Brain pericyte (primary cell): ENCODE measurements around the gene KCTD12.

ENCODE experiments used
- DNase-seq: peaks from one replicate; pipeline ENCODE4 v3.0.0-alpha.2; 2012; ENCODE audit warnings: low read depth, low spot score

The KCTD12 gene

GRCh38 chr13:76887076-76887563 is 915 bp upstream of the KCTD12 start:
- no peak for DNase-seq

DNA sequence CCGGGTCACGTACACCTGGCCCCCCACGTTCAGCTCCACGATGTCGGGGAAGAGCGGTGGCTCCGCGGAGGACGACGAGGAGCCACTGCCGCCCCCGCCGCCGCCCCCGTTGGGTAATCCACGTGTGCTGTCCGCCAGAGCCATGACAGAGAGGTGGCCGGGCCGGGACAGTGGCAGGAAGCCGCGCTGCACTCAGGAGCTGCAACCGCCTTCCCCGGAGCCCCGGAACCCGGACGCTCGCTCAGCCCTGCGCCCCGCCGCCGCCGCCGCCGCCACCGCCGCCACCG is 257 bp downstream of the KCTD12 start:
- no peak for DNase-seq

DNA sequence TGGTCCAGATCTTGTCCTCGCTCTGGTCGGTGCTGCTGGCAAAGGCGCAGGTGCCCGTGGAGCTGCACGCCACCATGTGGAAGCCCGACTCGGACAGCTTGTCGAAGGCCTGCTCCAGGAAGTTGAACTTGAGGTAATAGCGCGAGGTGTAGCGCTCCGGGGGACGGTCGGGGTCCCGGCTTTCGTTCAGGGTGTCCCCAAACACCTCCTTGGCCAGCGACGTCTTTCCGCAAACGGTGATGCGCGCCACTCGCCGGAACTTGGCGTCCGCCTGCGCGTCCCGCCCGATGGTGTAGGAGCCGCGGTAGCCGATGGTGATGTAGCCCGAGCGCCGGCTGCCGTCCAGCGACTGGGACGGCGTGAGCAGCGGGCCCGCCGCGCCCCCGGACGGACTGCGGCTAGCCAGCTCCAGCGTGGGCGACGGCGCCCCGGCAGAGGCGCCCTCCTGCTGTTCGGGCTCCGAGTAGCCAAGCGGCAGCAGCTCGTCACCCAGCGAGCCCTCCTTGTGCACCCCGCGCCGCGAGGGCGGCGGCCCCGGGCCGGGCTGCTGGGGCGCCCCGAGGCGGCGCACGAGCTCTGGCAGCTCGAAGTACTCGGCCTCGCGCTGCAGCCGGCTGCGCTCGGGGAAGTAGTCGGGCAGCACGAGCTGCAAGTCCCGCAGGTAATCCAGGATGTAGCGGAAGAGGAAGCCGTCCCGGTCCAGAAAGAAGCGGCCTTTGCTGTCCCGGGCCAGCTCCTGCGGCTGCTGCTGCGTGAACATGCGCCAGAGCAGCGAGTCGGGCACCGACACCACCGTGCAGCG is 801 bp downstream of the KCTD12 start:
- DNase-seq: peak; percentile 44

DNA sequence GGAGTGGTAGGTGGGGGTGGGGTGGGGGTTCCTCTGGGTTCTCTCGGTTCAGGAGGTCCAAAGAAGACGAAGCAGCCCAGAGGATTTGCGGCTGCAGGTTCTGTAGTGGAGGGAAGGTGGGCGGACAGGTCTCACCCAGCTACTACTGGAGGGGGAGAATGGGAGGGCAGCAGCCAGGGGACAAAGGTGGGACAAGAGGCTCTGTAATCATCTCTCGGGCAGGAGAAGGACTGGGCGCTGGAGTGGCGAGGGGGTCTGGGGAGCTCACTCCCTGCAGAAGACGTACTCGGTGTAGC is 1.4 kb downstream of the KCTD12 start:
- no peak for DNase-seq

DNA sequence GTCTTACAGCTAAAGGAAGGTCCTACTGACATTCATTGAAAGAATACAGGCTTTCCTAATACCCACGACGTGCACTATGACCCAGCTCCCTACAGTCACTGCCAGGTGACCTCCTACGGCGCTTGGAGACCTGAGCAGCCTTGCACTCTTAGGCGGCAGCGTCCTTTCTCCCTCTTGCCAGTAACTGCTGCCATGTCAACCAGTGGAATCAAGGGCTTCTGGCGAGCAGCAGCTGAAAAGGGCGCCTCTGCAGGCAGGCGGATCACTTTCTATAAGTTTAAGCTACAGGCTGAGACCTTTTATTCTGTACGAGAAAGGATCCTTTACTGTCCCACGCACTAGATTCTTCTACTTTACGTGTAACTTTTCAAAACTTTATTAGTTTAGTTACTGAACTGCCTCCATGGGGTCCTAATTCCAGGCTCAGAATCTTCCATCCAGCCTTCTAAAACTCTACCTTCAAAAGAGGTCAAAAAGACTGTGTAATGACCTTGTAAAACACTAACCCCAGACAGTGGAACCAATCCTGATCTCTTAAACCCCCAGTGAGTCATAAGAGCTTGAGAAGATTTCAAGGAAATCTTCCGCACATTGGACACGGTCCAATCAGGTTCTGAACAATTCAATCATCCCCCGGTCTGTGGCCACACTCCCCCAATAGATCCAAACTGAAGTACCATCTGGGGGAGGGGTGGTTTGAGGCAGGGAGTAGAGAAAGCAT is 1.9 kb downstream of the KCTD12 start:
- no peak for DNase-seq

DNA sequence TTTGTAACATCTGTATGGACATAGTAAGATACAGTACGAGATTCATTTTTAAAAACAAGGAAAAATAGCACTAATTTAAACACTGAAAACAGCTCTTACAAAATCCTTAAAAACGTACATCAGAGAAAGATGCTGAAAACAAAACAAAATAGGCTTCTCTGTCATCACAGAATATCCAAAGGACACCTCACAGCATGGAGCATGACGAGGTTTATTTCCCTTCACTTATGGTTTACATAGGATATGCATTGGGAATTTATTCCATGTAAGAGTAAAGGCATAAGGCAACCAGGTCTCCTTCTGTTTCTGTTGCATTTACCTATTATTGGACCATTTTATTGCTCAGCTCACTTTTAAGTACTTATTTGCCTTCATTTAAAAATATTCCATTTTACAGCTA is 3.0 kb downstream of the KCTD12 start:
- no peak for DNase-seq

DNA sequence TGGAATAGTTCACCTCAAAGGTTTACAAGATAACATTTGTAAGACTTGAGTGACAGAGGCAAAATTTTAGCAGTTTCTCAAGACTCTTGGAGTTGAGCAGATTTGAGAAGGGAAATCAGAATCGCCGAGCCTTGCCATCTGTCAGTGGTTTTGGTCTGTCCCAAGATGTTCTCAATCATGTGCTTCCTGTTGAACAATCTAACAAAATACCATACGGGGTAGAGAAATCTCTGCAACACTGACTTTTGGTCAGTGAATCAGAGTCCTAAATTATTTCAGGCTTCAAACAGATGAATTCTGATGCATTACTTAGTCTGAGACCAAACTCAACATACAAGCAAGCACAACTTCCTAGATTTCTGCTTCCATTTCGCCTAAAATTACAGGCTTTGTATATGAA is 3.8 kb downstream of the KCTD12 start:
- DNase-seq: no peak

- no peak for DNase-seq
Observed at GRCh38 chr13:76879883-76880270, 6.3 kb downstream of the KCTD12 start.

GRCh38 chr13:76879203-76879882 is 6.9 kb downstream of the KCTD12 start:
- no peak for DNase-seq

DNA sequence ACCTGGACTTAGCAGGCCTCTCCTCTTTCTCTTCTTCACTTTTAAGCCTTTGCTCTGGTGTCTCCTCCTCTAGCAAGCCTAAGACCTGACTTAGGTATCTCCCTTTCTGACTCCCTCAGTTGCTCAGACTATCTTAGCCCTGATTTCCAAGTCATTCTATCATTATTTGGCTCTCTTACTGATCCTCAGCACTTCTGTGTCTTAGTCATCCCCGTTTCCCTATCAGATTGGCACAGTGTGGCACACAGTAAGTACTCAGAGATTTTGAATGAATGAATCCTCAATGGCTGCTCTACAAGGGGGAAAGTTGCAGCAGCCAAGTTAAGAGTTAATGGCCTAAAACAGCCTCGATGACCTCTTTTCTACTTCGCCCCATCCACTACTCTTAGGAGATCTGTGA is 8.2 kb downstream of the KCTD12 start:
- DNase-seq: no peak

DNA sequence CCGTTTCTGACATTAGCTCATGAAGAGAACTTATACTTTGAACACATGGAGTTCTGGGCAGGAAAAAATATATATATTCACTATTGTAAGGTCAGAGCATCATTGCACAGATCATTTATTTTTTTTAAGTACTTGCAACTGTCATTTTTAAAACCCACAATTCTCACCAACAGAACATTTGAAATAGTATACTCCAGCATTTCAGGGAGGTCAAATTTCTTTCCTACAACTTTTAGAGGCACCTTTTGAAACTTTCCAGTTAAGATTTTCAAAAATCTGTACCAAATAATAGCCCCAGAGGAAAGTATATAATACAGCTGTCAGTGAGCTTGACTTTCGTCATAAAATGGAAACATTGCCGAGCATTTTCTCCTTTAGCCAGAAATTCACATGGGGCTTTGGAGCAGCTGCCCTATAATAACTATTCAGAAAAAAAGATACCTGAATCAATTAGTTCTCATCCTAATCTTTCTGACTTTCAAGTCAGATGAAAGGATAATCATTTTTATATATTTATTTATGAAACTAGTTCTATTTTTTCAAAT is 10.9 kb downstream of the KCTD12 start:
- no peak for DNase-seq

DNA sequence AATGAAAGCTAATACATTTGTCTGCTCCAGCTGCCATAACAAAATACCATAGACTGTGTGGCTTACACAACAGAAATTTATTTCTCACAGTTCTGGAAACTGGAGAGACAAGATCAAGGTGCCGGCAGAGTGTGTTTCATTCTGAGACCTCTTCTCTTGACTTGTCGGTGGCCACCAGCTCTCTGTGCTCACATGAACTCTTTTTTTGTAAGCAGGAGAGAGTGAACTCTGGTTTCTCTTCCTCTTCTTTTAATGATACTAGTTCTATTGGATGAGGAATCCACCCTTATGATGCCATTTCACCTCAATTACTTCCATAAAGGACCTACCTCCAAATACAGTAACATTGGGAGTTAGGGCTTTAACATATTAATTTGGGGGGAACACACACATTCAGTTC is 11.7 kb downstream of the KCTD12 start:
- DNase-seq: no peak

GRCh38 chr13:76873445-76873844 is 12.8 kb downstream of the KCTD12 start:
- DNase-seq: no peak

DNA sequence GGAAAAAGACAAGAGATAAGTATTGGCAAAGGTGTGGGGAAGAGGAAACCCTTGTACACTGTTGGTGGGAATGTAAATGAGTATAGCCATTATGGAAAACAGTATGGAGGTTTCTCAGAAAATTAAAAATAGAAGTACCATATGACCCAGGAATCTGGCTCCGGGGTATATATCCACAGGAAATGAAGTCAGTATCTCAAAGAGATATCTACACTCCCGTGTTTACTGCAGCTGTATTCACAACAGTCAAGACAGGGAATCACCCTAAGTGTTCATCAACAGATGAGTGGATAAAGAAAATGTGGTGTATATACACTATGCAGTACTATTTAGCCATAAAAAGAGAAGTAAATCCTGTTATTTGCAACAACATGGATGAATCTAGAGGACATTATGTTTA is 13.5 kb downstream of the KCTD12 start:
- no peak for DNase-seq

DNA sequence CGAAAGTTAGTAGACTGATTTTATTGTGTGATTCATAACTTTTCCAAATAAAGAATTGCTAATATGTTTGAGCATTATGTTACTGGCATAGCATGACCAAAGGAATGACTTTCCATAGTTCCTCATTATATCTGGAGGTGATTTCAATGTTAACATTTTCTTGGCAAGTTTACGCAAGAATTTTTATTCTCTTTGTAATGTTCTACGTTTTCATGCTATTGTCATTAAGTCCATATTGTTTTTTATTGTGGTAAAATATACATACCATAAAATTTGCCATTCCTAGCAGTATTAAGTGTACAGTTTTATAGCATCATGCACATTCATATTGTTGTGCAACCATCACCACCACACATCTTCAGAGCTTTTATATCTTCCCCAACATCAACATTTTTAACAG is 14.8 kb downstream of the KCTD12 start:
- DNase-seq: no peak

DNA sequence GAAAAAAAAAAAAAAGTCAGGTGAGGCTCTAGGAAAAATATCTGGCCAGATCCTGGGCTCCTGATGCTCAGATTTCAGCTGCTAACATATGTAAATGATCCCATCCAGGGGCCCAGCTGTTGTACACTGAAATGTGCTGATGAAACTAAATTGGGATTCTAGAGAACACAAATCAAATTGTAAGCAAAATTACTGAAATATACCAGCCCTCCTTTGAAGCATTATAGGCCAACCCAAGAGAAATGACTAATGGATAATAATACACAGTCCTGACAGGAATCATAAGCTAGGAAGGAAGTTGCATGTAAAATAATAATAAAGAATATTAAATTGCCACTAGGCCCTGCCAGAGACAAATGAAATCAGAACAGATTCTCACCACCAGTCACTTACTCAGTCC is 17.8 kb downstream of the KCTD12 start:
- DNase-seq: no peak

DNA sequence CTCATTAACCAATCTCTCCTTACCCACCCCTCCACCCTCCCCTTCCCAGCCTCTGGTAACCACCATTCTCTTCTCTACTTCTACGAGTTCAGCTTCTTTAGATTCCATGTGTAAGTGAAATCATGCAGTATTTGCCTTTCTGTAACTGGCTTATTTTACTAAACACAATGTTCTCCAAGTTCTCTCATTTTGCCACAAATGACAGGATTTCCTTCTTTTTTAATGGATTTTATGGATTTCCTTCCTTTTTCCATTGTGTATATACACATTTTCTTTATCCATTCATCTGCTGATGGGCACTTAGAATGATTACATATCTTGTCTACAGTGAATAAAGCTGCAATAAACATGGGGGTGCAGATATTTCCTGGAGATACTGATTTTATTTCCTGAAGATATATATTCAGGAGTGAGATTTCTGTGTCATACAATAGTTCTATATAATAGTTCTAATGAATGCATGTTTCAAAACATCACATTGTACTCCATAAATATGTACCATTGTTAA is 20.2 kb downstream of the KCTD12 start:
- DNase-seq: no peak

DNA sequence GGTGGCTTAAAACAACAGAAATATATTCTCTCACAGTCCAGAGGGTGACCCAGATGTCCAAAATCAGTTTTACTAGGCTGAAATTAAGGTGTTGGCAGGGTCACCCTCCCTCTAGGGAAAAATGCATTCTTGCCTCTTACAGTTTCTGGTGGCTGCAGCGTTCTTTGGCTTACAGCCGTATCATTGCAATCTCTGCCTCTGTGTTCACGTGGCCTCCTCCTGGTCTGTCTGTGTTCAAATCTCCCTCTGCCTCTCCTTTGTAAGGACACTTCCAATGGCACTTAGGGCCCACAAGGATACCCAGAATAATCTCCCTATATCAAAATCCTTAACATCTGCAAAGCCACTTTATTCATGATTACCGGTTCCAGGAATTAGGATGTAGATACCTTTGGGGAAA is 21.1 kb downstream of the KCTD12 start:
- no peak for DNase-seq

DNA sequence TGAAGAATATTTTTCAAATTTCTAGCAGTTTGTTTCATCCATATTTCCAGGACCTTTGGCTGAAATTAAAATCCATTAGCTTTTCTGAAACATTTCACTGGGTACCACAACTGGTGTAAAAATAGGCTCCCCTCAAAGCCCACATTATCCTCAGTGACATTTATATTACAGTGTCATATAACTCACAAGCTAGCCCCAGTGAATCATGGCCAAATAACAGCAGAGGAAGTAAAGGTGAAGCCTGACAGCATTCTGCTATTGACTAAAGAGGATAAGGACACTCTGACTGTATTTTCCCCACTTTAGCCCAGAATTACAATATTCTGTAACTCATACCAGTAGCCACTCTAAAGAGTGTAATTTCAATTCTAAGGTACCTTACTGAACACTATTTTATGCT is 21.9 kb downstream of the KCTD12 start:
- DNase-seq: no peak

DNA sequence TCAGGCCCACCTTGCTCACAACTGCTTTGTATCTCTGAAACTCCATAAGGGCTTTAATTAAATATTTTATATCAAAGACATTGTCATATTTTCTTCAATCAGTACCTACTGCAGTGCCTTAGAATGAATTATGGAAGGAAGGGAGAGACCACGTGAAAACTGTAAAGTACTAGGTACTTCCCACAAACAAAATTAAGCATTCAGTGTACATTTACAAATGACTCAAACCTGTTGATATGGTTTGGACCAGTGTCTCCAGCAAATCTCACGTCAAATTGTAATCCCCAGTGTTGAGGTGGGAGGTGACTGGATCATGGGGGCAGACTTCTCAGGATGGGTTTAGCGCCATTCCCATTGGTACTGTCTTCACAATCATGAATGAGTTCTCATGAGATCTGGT is 23.2 kb downstream of the KCTD12 start:
- no peak for DNase-seq

DNA sequence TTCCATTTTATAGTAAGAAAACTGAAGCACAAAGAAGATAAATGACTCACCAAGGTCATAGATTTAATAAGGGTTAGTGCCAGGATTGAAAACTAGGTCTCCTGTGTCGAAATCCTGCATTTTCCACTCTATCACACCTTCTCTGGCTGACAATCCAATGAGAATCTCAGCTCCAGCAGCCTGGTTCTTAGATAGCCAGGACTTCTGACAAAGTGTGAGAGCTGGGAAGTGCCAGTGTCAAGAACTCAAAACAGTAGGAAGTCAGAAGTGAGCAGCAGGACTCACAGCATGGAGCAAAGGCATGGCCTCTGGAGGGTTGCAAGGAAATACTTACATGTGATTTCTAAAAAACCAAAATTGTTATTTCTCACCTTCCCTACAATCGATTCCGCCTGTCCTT is 24.3 kb downstream of the KCTD12 start:
- DNase-seq: no peak

GRCh38 chr13:76860706-76861105 is 25.5 kb downstream of the KCTD12 start:
- DNase-seq: no peak

DNA sequence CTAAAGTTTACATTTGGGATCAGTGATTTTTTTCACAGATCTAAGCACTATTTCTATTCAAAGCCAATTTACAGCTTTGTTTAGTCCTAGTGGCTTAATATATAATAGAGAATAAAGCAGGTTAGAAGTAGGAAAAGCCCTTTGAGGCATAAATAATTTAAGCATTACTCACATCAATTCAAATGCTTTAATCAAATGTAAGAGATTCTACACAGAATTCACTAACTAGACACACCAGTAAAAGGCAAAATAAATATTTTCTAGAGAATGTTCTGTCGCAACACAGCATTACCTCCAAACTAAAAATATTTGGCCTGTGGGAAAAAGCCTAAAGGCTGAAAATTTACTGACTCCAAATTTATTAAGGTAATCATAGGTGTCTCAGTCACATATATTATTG is 31.3 kb downstream of the KCTD12 start:
- DNase-seq: no peak
